A673 (cell line): ENCODE measurements around the gene TLR5. TPM values are rescaled to one million over a fixed set of nuclear protein-coding genes. Genes with fewer than 3 reads are reported as not detected.
A peak's percentile ranks its signal among the peaks of the same experiment; 100 is the strongest.

Source experiments
- BruUV-seq: library from RNA; stranded (reverse); fragments of 400-500 nt; replicated peaks from 2 replicates; lab custom pipeline; 2021; lab: Mats Ljungman, UMichigan
- CTCF ChIA-PET: fragments of 300-600 bp; sonication (Branson Sonifier 250); formaldehyde crosslinking; loops from one replicate; lab custom pipeline; 2022; ENCODE audit warnings: antibody characterized with exemption; lab: Charles Lee
- POLR2A ChIA-PET: fragments of 300-600 bp; sonication (Branson Sonifier 250); formaldehyde crosslinking; loops from one replicate; lab custom pipeline; 2022; ENCODE audit warnings: antibody characterized with exemption; ENCODE audit not compliant: low non-redundant PET; lab: Charles Lee
- DNase-seq: peaks from one replicate; pipeline ENCODE4 v3.0.0-alpha.2; 2015; ENCODE audit warnings: low spot score
- H3K27ac ChIP-seq: fragments of 200-600 bp; sonication (generic); 2 replicates; pipeline ENCODE4 v1.5.1; 2016; ENCODE audit warnings: mixed run types, low read depth, mild to moderate bottlenecking, mixed read lengths, antibody characterized with exemption, low read length; ENCODE audit not compliant: poor library complexity, severe bottlenecking
- H3K27me3 ChIP-seq: fragments of 200-600 bp; sonication (generic); replicated peaks from 2 replicates; pipeline ENCODE4 v1.6.1; 2017; ENCODE audit warnings: mixed run types, low read depth, mild to moderate bottlenecking, mixed read lengths, antibody characterized with exemption, low read length; ENCODE audit not compliant: insufficient read depth, poor library complexity
- H3K36me3 ChIP-seq: fragments of 200-600 bp; sonication (generic); 2 replicates; pipeline ENCODE4 v1.6.1; 2016; ENCODE audit warnings: mixed run types, mild to moderate bottlenecking, mixed read lengths, antibody characterized with exemption, low read length; ENCODE audit not compliant: insufficient read depth, poor library complexity, severe bottlenecking
- H3K4me1 ChIP-seq: fragments of 200-600 bp; sonication (generic); 2 replicates; pipeline ENCODE4 v1.6.1; 2017; ENCODE audit warnings: mixed run types, mild to moderate bottlenecking, mixed read lengths, antibody characterized with exemption, low read length; ENCODE audit not compliant: insufficient read depth, poor library complexity, severe bottlenecking
- H3K4me3 ChIP-seq: fragments of 200-600 bp; sonication (generic); 2 replicates; pipeline ENCODE4 v1.5.1; 2016; ENCODE audit warnings: low read depth, mixed run types, mild to moderate bottlenecking, mixed read lengths, low read length; ENCODE audit not compliant: poor library complexity, severe bottlenecking
- H3K9me3 ChIP-seq: fragments of 200-600 bp; sonication (generic); 2 replicates; pipeline ENCODE4 v1.6.1; 2016; ENCODE audit warnings: mixed run types, low read depth, mild to moderate bottlenecking, mixed read lengths, antibody characterized with exemption, low read length; ENCODE audit not compliant: poor library complexity, severe bottlenecking
- CTCF ChIP-seq: fragments of 300-800, 200-600 bp; sonication (generic); conservative IDR thresholded peaks from 2 replicates; pipeline ENCODE4 v1.5.1; 2017; ENCODE audit warnings: low read depth, mild to moderate bottlenecking, antibody characterized with exemption, low read length, moderate library complexity, mixed read lengths
- EZH2 ChIP-seq: fragments of 200-600 bp; sonication (generic); IDR thresholded peaks from 2 replicates; pipeline ENCODE4 v1.6.1; 2017; ENCODE audit warnings: borderline replicate concordance, low read depth, mild to moderate bottlenecking, mixed read lengths, antibody characterized with exemption, low read length; ENCODE audit not compliant: poor library complexity, severe bottlenecking
- intact Hi-C: fragments of 100-400 bp; cut with micrococcal nuclease; formaldehyde crosslinking; loops from one replicate; pipeline ENCODE4 v1.10.0; 2022; ENCODE audit not compliant: unreplicated experiment
- total RNA-seq: library from RNA; stranded (reverse); gene quantifications from 2 replicates; pipeline ENCODE4 v1.2.3, GENCODE V29; 2021

TLR5 gene
- total RNA-seq, 1 experiment from 2014 or later: 0.95 TPM

DNA sequence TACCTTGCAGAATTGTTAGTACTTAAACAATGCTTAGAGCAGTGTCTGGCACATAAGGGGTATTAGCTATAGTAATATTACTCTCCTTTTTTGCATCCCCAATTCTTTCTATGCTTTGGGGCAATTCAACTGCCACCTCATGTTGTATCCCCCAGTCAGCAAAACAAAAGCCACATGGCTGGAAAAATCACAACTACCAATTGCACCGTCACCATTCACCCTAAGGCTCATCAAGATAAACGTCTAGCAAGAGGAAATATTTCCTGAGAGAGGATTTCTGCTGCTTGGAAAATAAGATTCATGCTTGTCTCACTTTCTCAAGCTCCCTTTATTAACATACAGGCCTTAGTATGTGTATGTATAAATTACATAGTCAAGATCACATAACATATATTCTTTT lies 12.1 kb upstream of the TLR5 start:
- DNase-seq: no peak
- no peaks in the 10 kb centered on the region for H3K9me3 ChIP-seq
- BruUV-seq: no TSS peak
- TF ChIP-seq CTCF (no peak), EZH2 (no peak)
- ChIA-PET POLR2A (no interaction called here), CTCF (no interaction called here)
- no peaks in the 10 kb centered on the region for H3K27me3 ChIP-seq
- H3K4me3 ChIP-seq: no peak overlapping the region
- H3K36me3 ChIP-seq: no peaks in the 10 kb centered on the region
- no peaks in the 10 kb centered on the region for H3K4me1 ChIP-seq
- no peak overlapping the region for H3K27ac ChIP-seq
- intact Hi-C loops: no loop called here

GRCh38 chr1:223153177-223154119 lies 10.4 kb upstream of the TLR5 start:
- BruUV-seq: no TSS peak
- intact Hi-C loops: no loop called here
- H3K4me3 ChIP-seq: no peak overlapping the region
- TF ChIP-seq CTCF (no peak), EZH2 (no peak)
- CTCF ChIA-PET: no interaction called here
- no peaks in the 10 kb centered on the region for H3K9me3 ChIP-seq
- H3K4me1 ChIP-seq: no peaks in the 10 kb centered on the region
- peak; percentile 85 for DNase-seq
- H3K27ac ChIP-seq: no peak overlapping the region
- no peaks in the 10 kb centered on the region for H3K36me3 ChIP-seq
- POLR2A ChIA-PET: no interaction called here
- no peaks in the 10 kb centered on the region for H3K27me3 ChIP-seq

GRCh38 chr1:223152399-223152798 lies 9.4 kb upstream of the TLR5 start:
- intact Hi-C loops: no loop called here
- Histone ChIP-seq H3K4me3 (no peak overlapping the region), H3K4me1 (no peaks in the 10 kb centered on the region), H3K9me3 (no peaks in the 10 kb centered on the region), H3K27ac (no peak overlapping the region), H3K36me3 (no peaks in the 10 kb centered on the region), H3K27me3 (no peaks in the 10 kb centered on the region)
- no peak for DNase-seq
- no peak for TF ChIP-seq EZH2
- TF ChIP-seq CTCF: no peak
- CTCF ChIA-PET: no interaction called here
- no TSS peak for BruUV-seq
- POLR2A ChIA-PET: no interaction called here
